GM19240 (cell line): ENCODE data around the gene CRACR2A.

Experiments used
- DNase-seq: peaks from one replicate; pipeline ENCODE4 v3.0.0; 2011; ENCODE audit warnings: low spot score; ENCODE audit not compliant: insufficient read length

Gene CRACR2A

DNA sequence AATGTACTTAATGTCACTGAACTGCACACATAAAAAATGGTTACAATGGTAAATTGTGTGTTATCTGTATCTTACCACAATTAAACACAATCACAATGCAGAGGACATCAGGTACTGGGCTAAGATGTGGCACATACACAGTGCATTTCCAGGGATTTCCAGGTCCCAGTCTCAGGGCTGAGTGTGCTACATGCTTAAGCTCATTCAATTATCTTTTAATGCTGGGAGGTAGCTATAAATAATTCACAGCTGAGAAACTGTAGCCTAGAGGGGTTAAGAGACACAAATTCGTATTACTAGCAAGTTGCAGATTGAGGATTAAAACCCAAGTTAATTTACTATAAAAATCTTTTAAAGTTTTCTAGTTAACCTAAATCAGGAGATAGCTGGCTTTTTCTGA lies 67.1 kb downstream of the CRACR2A start:
- no peak for DNase-seq

DNA sequence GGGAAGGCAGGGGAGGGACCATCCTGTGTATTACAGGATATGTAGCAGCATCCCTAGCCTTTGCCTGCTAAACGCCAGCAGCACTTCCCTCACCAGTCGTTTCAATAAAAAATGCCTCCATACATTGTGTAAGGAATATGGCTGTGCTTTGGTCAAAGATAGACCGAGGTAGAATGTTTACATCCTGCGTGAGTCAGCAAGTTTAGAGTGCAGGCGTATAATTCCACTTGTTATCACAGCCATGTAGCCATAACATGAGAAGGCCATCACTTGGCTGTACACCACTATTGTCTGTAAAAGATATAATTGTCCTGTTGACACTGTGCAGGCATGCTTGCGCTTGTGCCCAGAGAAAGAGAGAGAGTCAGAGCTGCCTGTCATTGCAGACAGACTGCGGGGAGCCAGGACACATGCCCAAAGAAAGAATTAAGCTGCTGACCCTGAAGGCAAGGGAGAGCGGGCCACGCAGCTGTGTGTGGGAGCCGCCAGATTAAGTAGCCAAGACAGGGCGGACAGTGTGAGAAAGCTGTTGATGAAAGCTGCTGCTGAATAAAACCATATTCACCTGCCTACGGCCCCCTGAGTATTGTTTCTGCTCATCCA lies 68.4 kb downstream of the CRACR2A start:
- DNase-seq: no peak

- no peak for DNase-seq
Measured at GRCh38 chr12:3683670-3684069, 69.2 kb downstream of the CRACR2A start.

GRCh38 chr12:3681595-3682061 lies 71.3 kb downstream of the CRACR2A start:
- DNase-seq: no peak

- DNase-seq: no peak
Measured at GRCh38 chr12:3680919-3681594, 71.9 kb downstream of the CRACR2A start.

- no peak for DNase-seq
Measured at GRCh38 chr12:3679831-3680230, 73.1 kb downstream of the CRACR2A start.

- no peak for DNase-seq
Measured at GRCh38 chr12:3677609-3678008, 75.3 kb downstream of the CRACR2A start.

GRCh38 chr12:3673981-3674708 lies 78.8 kb downstream of the CRACR2A start:
- DNase-seq: no peak

- no peak for DNase-seq
Measured at GRCh38 chr12:3672113-3672509, 80.8 kb downstream of the CRACR2A start.

GRCh38 chr12:3671330-3672112 lies 81.4 kb downstream of the CRACR2A start:
- no peak for DNase-seq

GRCh38 chr12:3670083-3670620 lies 82.8 kb downstream of the CRACR2A start:
- no peak for DNase-seq

DNA sequence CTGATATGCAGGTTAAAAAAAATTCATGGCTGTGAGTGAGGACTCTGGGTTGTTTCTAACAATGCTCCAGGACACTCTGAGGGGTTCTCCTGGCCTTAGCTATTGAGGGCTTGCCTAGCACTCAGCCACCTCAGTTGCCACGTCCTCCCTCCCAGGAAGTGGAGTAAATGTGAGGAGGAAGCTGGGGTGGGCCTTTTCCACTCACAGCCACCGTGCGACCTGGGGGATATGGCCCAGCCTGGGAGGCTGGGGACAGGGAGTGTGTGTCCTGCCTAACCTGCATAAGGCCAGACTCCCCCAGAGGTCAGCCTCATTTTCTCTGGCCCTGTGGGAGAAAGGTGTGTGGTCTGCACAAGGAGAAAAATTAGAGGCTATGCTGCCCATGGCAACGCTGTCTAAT lies 83.3 kb downstream of the CRACR2A start:
- DNase-seq: no peak

DNA sequence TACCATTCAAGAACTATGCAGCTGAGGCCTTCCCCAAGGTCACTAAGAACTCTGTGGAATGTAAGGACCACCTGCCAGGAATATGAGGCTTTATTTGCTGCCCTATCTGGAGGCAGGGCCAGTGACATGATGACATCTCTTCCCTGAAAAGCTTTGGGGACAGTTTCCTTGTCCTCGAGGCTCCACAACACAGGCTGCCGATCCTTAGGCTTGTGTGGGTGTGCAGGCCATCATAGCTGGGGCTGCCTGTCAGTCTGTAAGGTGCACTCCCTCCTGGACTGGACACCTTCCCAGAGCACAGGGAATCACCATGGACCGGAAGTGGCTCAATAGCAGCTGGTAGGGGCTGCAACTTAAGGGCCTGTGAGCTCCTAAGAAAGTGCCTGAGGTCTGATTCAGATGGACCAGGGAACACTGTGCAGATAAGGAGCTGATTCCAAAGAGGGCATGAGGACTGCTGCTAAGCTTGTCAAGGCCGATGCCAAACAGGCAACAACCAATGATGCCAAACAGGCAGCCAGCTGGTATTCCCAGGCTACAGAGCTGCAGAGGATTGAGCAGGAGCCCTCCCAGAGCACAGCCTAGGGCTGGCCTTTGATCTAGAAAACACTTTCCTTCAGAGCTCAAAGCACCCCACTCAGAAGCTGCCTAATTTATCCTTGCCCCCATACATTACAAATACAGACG lies 84.3 kb downstream of the CRACR2A start:
- no peak for DNase-seq

DNA sequence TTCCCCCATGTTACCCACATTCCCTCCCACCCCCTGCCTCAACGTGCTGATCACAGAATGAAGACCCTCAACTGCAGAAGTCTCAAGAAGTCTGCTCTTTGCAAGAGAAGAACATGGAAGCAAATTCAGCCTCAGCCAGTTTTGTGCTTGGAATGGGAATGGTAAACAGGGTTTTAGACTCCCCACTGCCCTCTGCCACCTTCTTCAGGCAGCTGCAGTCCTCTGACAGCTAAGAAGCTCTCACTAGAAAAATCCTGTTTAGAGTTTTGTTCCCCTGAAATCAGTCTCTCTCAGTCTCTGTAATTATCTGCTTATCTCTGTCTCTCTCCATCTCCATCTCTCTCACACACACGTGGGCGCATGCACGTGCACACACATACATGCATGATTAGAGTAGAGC lies 85.4 kb downstream of the CRACR2A start:
- no peak for DNase-seq

DNA sequence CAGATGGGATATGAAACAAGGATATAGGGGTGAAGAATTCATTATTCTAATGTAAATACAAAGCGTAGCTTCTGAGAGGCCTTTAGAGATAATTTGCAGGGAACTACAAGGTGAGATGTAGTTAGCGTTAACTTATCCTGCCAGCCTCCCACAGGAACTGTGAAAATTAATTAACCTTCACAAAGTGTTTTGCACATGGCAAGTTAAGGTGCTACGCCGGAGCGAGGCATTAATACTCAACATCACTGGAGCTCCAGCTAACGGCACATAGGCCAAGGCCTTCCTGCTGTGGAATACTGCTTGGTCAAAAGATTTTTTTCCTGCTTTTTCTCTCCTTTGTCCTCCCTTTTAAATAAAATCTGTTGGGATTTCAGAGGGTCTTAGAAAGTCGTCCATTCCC lies 86.5 kb downstream of the CRACR2A start:
- no peak for DNase-seq

GRCh38 chr12:3662521-3662921 lies 90.4 kb downstream of the CRACR2A start:
- DNase-seq: no peak

DNA sequence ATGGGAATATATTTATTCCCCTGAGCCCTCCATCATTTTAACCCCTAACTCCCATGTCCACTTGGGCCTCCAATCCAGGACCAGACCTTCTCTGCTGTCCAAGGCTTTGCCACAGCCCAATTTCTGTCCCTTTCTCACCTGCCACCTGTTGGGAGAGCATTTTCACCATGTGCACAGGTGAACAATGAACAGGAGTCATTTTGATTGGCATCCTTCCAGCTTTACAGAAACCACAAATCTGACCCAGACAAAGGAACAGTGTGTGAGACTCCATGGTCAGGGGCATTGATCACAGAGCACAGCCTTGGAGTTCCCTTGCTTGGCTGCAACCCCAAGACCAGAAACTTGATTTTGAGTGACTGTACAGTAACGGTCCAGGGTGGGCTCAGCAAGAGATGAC lies 91.9 kb downstream of the CRACR2A start:
- no peak for DNase-seq

GRCh38 chr12:3658327-3659163 lies 94.4 kb downstream of the CRACR2A start:
- no peak for DNase-seq

- no peak for DNase-seq
Measured at GRCh38 chr12:3656946-3657622, 95.8 kb downstream of the CRACR2A start.
